COLO668 (cell line): Measurements from ENCODE around the gene CLN5.

ENCODE experiments used
- DNase-seq: peaks from one replicate; lab custom pipeline; 2025; ENCODE audit not compliant: unreplicated experiment; lab: John Stamatoyannopoulos, UW

The CLN5 gene

GRCh38 chr13:77016888-77017623 lies 25.2 kb downstream of the CLN5 start:
- no peak for DNase-seq

GRCh38 chr13:77019756-77020155 lies 27.9 kb downstream of the CLN5 start:
- no peak for DNase-seq

GRCh38 chr13:77022341-77022740 lies 30.5 kb downstream of the CLN5 start:
- no peak for DNase-seq

DNA sequence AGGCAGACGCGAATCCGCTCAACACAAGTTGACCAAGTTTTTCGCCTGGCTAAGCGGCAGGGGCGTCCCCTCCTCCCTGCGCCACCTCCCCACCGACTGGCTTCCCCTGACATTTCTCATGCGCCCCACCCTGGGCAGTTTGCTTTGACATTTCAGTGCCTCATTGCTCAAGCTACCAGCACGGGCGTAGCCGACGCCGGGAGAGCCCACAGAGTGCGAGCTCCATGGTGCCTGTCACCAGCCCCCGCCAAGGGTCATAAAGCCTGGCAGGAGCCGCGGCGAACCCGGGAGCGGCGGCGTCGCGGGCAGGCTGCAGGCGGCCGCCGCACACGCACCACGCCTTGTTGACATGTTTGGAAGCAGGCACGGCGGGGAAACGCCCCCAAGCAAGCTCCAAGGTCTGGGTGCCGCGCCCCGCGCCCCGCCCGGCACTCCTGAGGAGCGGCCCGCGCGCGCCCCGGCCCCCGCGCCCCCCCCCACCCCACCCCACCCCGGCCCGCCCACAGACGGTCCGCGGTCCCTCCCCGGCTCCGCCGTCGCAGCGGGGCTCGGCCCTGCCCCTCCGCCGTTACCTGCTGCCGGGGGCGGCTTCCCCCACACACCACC lies 34.5 kb downstream of the CLN5 start:
- peak; percentile 92 for DNase-seq

GRCh38 chr13:77026861-77027621 lies 35.2 kb downstream of the CLN5 start, which contains the start of gene FBXL3:
FBXL3 (minus strand) TSS chr13:77027159; CDS start chr13:77021860, 5,299 bp downstream.
- DNase-seq = peak; percentile 98

- DNase-seq = peak; percentile 73
Measured at GRCh38 chr13:77028202-77028601, 36.3 kb downstream of the CLN5 start.

GRCh38 chr13:77029436-77029835 lies 37.6 kb downstream of the CLN5 start:
- DNase-seq = no peak

- DNase-seq = no peak
Measured at GRCh38 chr13:77031656-77032243, 39.9 kb downstream of the CLN5 start.

GRCh38 chr13:77033717-77034302 lies 41.9 kb downstream of the CLN5 start:
- DNase-seq = no peak

DNA sequence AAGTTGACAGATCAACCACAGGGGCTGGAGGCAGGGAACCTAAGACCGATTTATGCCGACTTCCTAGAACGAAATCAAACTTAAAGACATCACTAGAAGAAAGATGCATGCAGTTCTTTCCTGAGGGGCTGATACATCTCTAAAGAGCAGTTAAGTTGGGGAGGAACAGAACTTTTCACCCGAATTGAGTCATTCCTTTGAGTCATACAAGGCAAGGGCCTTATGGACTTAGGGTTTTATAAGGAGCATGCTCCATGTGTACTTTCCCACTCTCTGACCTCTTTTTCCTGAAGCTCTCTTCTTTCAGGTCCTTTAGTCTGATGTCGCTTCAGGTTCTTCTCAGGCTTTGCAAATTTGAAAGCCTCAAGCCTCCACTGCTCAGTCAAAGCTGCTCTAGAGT lies 43.0 kb downstream of the CLN5 start:
- DNase-seq = no peak

DNA sequence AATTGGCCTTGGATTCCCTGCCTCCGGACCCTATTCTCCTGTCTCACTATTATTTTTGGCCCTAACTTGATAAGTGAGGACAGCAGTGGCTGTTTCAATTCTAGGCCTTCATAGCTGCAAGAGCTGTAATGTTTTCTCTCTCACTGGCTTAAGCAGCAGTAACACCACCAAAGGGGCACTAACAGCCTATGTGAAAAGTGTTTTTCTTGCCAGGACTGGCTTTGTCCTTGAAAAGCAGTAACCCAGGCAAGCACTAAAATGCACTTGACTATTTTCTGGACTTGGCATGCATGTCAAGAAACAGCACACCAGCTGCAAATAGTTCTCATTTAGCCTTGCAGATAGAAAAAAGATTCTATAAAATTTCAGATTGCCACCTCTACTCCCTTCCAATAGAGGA lies 44.4 kb downstream of the CLN5 start:
- DNase-seq = no peak

DNA sequence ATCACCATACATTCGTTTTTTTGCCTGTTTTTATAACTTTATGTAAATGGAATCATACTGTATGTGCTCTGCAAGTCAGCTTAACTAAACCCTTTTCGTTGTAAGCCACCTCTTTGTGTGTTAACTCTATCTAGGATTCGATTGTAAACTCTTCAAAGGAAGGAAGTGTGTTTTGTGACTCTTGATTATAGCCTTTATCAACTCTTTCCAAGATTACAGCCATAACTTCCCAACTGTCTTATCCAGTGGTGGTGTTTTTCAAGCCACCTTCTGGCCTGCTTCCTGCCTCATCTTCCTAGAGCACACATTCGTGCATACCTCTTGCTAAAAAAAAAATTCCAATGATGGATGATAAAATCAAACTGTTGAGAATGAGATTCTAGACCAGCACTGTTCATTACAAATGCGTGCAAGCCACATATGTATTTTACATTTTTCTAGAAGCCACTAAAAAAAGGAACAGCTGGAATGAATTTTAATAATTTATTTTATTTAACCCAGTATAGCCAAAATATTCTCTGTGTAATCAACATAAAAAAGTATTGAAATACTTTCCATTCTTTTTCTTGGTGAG lies 47.1 kb downstream of the CLN5 start:
- DNase-seq = no peak

GRCh38 chr13:77040076-77040475 lies 48.2 kb downstream of the CLN5 start:
- DNase-seq = peak; percentile 63

DNA sequence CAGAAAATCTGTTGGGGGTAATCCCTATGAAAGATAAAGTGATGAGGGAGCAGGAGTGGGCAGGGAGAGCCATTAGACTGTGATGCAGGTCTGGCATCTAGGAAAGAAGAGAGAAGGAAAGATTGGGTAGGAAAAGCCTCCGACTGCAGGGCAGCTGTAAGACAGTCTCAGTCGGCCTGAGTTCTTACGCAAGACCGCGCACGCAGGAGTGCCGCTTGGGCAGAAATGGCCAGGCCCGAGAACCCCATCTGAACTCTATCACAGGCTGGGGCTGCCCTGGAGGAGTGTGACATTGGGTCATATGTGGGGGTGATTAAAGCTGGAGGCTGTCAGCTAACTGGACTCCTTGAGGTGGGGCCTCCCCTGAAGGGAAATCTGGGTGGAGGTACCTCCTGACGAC lies 49.0 kb downstream of the CLN5 start:
- DNase-seq = no peak

- DNase-seq = no peak
Measured at GRCh38 chr13:77042566-77043177, 50.8 kb downstream of the CLN5 start.

- no peak for DNase-seq
Measured at GRCh38 chr13:77047649-77048343, 55.9 kb downstream of the CLN5 start.

DNA sequence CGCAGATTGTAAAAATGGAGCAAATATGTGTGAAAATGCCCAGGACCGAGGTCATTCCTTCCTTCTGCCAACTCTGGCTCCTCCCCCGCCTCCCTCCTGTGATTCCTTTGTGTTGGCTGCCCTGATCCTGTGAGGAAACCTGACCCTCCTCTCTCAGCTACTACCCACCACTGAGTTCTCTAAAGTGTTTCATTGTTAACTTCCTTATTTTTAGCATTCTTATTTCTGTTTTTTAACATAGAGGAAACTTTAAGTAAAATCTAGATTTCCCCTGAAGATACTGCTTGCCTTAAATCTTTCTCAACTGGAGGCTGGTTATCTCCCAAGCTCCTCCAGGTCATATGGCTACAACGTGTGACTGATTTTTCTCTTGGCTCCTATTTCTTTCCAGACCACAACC lies 56.8 kb downstream of the CLN5 start:
- DNase-seq = no peak

DNA sequence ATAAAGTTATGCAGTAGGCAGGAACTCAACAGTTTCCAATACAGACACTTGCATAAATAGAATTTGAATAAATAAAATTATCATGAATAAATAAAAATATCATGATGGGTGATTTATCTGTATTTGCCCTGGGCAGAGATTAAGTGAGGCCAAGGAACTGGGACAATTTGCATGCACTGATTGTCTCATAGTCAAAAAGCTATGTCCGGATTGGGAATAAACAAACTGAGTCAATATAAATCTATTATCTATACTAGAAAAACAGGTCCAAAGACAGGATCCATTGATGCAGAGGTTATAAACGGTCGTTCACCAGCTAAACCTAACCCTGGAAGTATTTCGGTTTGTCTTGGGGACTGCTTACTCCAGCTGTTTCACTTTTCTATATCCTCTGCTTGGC lies 61.3 kb downstream of the CLN5 start:
- DNase-seq = no peak
